Measurements from ENCODE around the gene TRNP1. TPM values are rescaled to one million over a fixed set of nuclear protein-coding genes. Genes with fewer than 3 reads are reported as not detected.

Gene TRNP1
- total RNA-seq, 2 experiments from 2014 or later = 0.19 to 0.20 TPM

- Mint-ChIP-seq H3K27ac (no peak overlapping the region), H3K36me3 (ENCODE audit: low read depth) (no peaks in the 10 kb centered on the region), H3K9me3 (no peaks in the 10 kb centered on the region), H3K4me1 (ENCODE audit: low read depth) (peaks cover 21% of the 10 kb centered on the region), H3K4me3 (no peak overlapping the region), H3K27me3 (no peaks in the 10 kb centered on the region)
- TF ChIP-seq CTCF (IDR thresholded peaks at IDR 0.05) = no peak
- Histone ChIP-seq H3K4me3 (ENCODE audit: low read length) (no peak overlapping the region), H3K4me1 (ENCODE audit: insufficient read depth, low read length) (peaks cover 20% of the 10 kb centered on the region), H3K36me3 (ENCODE audit: insufficient read depth, low read length) (no peaks in the 10 kb centered on the region), H3K27me3 (ENCODE audit: control insufficient read depth in 1 of 2, insufficient read depth in 2 of 2, low read length in 2 of 2) (no peaks in the 10 kb centered on the region), H3K27ac (ENCODE audit: low read depth in 1 of 2, low read length in 2 of 2) (no peak overlapping the region), H3K9me3 (ENCODE audit: control insufficient read depth in 1 of 2, insufficient read depth in 1 of 2, low read length in 2 of 2) (no peaks in the 10 kb centered on the region)
- ChIA-PET CTCF (no interaction called here), POLR2A (no interaction called here)
- DNase-seq (no peak), ATAC-seq (ENCODE audit: poor library complexity) (no peak)
- intact Hi-C loops (cut with DNase I, micrococcal nuclease) = no loop called here
Measured at GRCh38 chr1:27049100-27049499, 55.6 kb downstream of the TRNP1 start.

GRCh38 chr1:27049607-27050006 is 56.1 kb downstream of the TRNP1 start:
- Histone ChIP-seq H3K4me3 (ENCODE audit: low read length) (no peak overlapping the region), H3K4me1 (ENCODE audit: insufficient read depth, low read length) (peaks cover 16% of the 10 kb centered on the region), H3K36me3 (ENCODE audit: insufficient read depth, low read length) (no peaks in the 10 kb centered on the region), H3K27ac (ENCODE audit: low read depth in 1 of 2, low read length in 2 of 2) (no peak overlapping the region), H3K9me3 (ENCODE audit: control insufficient read depth in 1 of 2, insufficient read depth in 1 of 2, low read length in 2 of 2) (no peaks in the 10 kb centered on the region), H3K27me3 (ENCODE audit: control insufficient read depth in 1 of 2, insufficient read depth in 2 of 2, low read length in 2 of 2) (no peaks in the 10 kb centered on the region)
- H3K27me3 Mint-ChIP-seq = no peaks in the 10 kb centered on the region
- H3K4me3 Mint-ChIP-seq = no peak overlapping the region
- no peak for TF ChIP-seq CTCF (IDR thresholded peaks at IDR 0.05)
- no peak overlapping the region for H3K27ac Mint-ChIP-seq
- ATAC-seq (ENCODE audit: poor library complexity) (no peak), DNase-seq (no peak)
- no peaks in the 10 kb centered on the region for H3K36me3 Mint-ChIP-seq (ENCODE audit: low read depth)
- H3K9me3 Mint-ChIP-seq = no peaks in the 10 kb centered on the region
- intact Hi-C loops (cut with DNase I, micrococcal nuclease) = no loop called here
- ChIA-PET CTCF (no interaction called here), POLR2A (interaction anchor here (0.6 kb wide), 1 partner anchor 412 kb away, joined by 3 read pairs; no protein-coding TSS in a partner anchor)
- H3K4me1 Mint-ChIP-seq (ENCODE audit: low read depth) = peaks cover 17% of the 10 kb centered on the region

Other genes with a start within 250 kb of the TRNP1 start
- 1 to 10 TPM; 3.8 to 4.7 TPM for gene PIGV, start 205.7 kb upstream of the TRNP1 start, total RNA-seq
- 10 to 100 TPM; 46.2 to 48.0 TPM for gene ZDHHC18, start 167.0 kb upstream of the TRNP1 start, total RNA-seq
- 1 to 10 TPM; 1.2 to 2.0 TPM for gene SFN, start 130.5 kb upstream of the TRNP1 start, total RNA-seq
- gene GPN2, start 103.4 kb upstream of the TRNP1 start, total RNA-seq = 10 to 100 TPM; 42.0 to 44.4 TPM
- 10 to 100 TPM; 30.2 to 32.4 TPM for gene GPATCH3, start 93.2 kb upstream of the TRNP1 start, total RNA-seq
- gene NR0B2, start 79.7 kb upstream of the TRNP1 start, total RNA-seq = not detected
- gene NUDC, start 71.9 kb upstream of the TRNP1 start, total RNA-seq = 10 to 100 TPM; 43.0 to 44.6 TPM
- 1 to 10 TPM in 1 of 2 experiments, under 1 TPM in 1; 0.95 to 1.2 TPM for gene KDF1, start 33.2 kb upstream of the TRNP1 start, total RNA-seq
- not detected for gene TENT5B, start 19.2 kb downstream of the TRNP1 start, total RNA-seq
- gene SLC9A1, start 161.4 kb downstream of the TRNP1 start, total RNA-seq = 10 to 100 TPM; 14.2 to 19.0 TPM
- 10 to 100 TPM; 17.7 to 18.6 TPM for gene WDTC1, start 240.9 kb downstream of the TRNP1 start, total RNA-seq